Astrocyte (in vitro differentiated cells and primary cell): ENCODE measurements around the gene TEX26. TPM values are rescaled to one million over a fixed set of nuclear protein-coding genes. Genes with fewer than 3 reads are reported as not detected.

Experiments used
- DNase-seq: peaks from one replicate; pipeline ENCODE4 v3.0.0-alpha.2; 2010; ENCODE audit warnings: low read depth
- FAIRE-seq: peaks from 2 replicates; lab custom pipeline; 2011; peaks lifted over from hg19 to GRCh38; lab: Jason Lieb, UNC
- H2AFZ ChIP-seq: 2 replicates; pipeline ENCODE4 v1.6.0; 2012; ENCODE audit warnings: low read depth, low read length, inconsistent platforms
- H3K27ac ChIP-seq: 2 replicates; pipeline ENCODE4 v1.5.1; 2011; ENCODE audit warnings: low read depth, low read length, inconsistent platforms
- H3K27me3 ChIP-seq: 2 replicates; pipeline ENCODE4 v1.6.0; 2011; ENCODE audit warnings: low read length, inconsistent platforms; ENCODE audit not compliant: insufficient read depth
- H3K36me3 ChIP-seq: 2 replicates; pipeline ENCODE4 v1.5.1; 2011; ENCODE audit warnings: low read length, inconsistent platforms; ENCODE audit not compliant: insufficient read depth
- H3K4me1 ChIP-seq: 2 replicates; pipeline ENCODE4 v1.5.1; 2011; ENCODE audit warnings: low read length, inconsistent platforms; ENCODE audit not compliant: insufficient read depth
- H3K4me2 ChIP-seq: 2 replicates; pipeline ENCODE4 v1.6.0; 2012; ENCODE audit warnings: low read length, inconsistent platforms
- H3K4me3 ChIP-seq: 2 replicates; pipeline ENCODE4 v1.5.1; 2011; ENCODE audit warnings: low read depth, mild to moderate bottlenecking, low read length, inconsistent platforms; ENCODE audit not compliant: insufficient read depth
- H3K79me2 ChIP-seq: 2 replicates; pipeline ENCODE4 v1.6.0; 2012; ENCODE audit warnings: mild to moderate bottlenecking, low read length, inconsistent platforms; ENCODE audit not compliant: insufficient read depth
- H3K9ac ChIP-seq: 2 replicates; pipeline ENCODE4 v1.6.0; 2012; ENCODE audit warnings: mild to moderate bottlenecking, low read length, inconsistent platforms
- H3K9me3 ChIP-seq: 2 replicates; pipeline ENCODE4 v1.5.1; 2012; ENCODE audit warnings: low read depth, mild to moderate bottlenecking, low read length, inconsistent platforms; ENCODE audit not compliant: insufficient read depth
- H4K20me1 ChIP-seq: 2 replicates; pipeline ENCODE4 v1.6.0; 2012; ENCODE audit warnings: low read length, inconsistent platforms; ENCODE audit not compliant: insufficient read depth
- H3K27ac Mint-ChIP-seq: one replicate; pipeline ENCODE4 v1.8.0; 2021; ENCODE audit warnings: mild to moderate bottlenecking, mixed read lengths; ENCODE audit not compliant: unreplicated experiment
- H3K27me3 Mint-ChIP-seq: one replicate; pipeline ENCODE4 v1.8.0; 2021; ENCODE audit warnings: low read depth, mixed read lengths; ENCODE audit not compliant: unreplicated experiment
- H3K36me3 Mint-ChIP-seq: one replicate; pipeline ENCODE4 v1.8.0; 2021; ENCODE audit warnings: low read depth, mixed read lengths; ENCODE audit not compliant: unreplicated experiment
- H3K4me1 Mint-ChIP-seq: one replicate; pipeline ENCODE4 v1.8.0; 2021; ENCODE audit warnings: low read depth, mixed read lengths; ENCODE audit not compliant: unreplicated experiment
- H3K4me3 Mint-ChIP-seq: one replicate; pipeline ENCODE4 v1.8.0; 2021; ENCODE audit warnings: mild to moderate bottlenecking, moderate library complexity, mixed read lengths; ENCODE audit not compliant: unreplicated experiment
- H3K9me3 Mint-ChIP-seq: one replicate; pipeline ENCODE4 v1.8.0; 2021; ENCODE audit warnings: mild to moderate bottlenecking, mixed read lengths; ENCODE audit not compliant: unreplicated experiment
- EZH2 ChIP-seq: IDR thresholded peaks from 2 replicates; pipeline ENCODE4 v1.6.1; 2012; ENCODE audit warnings: mild to moderate bottlenecking, low read length, inconsistent platforms; ENCODE audit not compliant: insufficient read depth
- total RNA-seq: library from RNA; stranded (reverse); gene quantifications from 2 replicates; pipeline ENCODE4 v1.2.1, GENCODE V29; 2021
- TF ChIP-seq, protein P1 (sequence below): IDR thresholded peaks from 2 replicates; pipeline ENCODE4 v1.5.1; 2011; ENCODE audit warnings: low read depth, mild to moderate bottlenecking, inconsistent platforms, low read length, moderate library complexity; ENCODE audit not compliant: insufficient read depth

The TEX26 gene
- total RNA-seq, 1 donor from 2014 or later, result not detected

DNA sequence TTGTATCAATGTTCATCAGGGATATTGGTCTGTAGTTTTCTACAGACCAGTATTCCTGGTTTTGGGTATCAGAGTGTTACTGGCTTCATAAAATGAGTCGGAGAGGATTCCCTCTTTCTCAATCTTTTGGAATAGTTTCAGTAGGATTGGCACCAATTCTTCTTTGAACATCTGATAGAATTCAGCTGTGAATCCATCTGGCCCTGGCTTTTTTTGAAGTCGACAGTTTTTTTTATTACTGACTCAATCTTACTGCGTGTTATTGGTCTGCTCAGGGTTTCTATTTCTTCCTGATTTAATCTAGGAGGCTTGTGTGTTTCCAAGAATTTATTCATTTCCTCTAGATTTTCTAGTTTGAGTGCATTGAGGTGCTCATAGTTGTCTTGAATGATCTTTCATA, 11.4 kb downstream of the TEX26 start:
- no peaks in the 10 kb centered on the region for H3K36me3 ChIP-seq
- TF ChIP-seq EZH2, result no peak
- TF ChIP-seq, protein P1, sequence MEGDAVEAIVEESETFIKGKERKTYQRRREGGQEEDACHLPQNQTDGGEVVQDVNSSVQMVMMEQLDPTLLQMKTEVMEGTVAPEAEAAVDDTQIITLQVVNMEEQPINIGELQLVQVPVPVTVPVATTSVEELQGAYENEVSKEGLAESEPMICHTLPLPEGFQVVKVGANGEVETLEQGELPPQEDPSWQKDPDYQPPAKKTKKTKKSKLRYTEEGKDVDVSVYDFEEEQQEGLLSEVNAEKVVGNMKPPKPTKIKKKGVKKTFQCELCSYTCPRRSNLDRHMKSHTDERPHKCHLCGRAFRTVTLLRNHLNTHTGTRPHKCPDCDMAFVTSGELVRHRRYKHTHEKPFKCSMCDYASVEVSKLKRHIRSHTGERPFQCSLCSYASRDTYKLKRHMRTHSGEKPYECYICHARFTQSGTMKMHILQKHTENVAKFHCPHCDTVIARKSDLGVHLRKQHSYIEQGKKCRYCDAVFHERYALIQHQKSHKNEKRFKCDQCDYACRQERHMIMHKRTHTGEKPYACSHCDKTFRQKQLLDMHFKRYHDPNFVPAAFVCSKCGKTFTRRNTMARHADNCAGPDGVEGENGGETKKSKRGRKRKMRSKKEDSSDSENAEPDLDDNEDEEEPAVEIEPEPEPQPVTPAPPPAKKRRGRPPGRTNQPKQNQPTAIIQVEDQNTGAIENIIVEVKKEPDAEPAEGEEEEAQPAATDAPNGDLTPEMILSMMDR, result no peak
- no peak overlapping the region for H3K4me3 ChIP-seq
- H3K79me2 ChIP-seq, result no peaks in the 10 kb centered on the region
- no peak overlapping the region for H3K27ac Mint-ChIP-seq
- H3K9me3 ChIP-seq, result no peaks in the 10 kb centered on the region
- FAIRE-seq, result no peak
- H2AFZ ChIP-seq, result no peak overlapping the region
- no peak overlapping the region for H3K9ac ChIP-seq
- no peaks in the 10 kb centered on the region for H3K4me1 ChIP-seq
- H3K27ac ChIP-seq, result no peak overlapping the region
- no peaks in the 10 kb centered on the region for H3K4me1 Mint-ChIP-seq
- no peak overlapping the region for H3K4me2 ChIP-seq
- no peaks in the 10 kb centered on the region for H3K36me3 Mint-ChIP-seq
- no peak overlapping the region for H3K4me3 Mint-ChIP-seq
- H3K27me3 ChIP-seq, result no peaks in the 10 kb centered on the region
- no peaks in the 10 kb centered on the region for H4K20me1 ChIP-seq
- H3K9me3 Mint-ChIP-seq, result peaks cover 13% of the 10 kb centered on the region
- DNase-seq, result no peak
- no peaks in the 10 kb centered on the region for H3K27me3 Mint-ChIP-seq

DNA sequence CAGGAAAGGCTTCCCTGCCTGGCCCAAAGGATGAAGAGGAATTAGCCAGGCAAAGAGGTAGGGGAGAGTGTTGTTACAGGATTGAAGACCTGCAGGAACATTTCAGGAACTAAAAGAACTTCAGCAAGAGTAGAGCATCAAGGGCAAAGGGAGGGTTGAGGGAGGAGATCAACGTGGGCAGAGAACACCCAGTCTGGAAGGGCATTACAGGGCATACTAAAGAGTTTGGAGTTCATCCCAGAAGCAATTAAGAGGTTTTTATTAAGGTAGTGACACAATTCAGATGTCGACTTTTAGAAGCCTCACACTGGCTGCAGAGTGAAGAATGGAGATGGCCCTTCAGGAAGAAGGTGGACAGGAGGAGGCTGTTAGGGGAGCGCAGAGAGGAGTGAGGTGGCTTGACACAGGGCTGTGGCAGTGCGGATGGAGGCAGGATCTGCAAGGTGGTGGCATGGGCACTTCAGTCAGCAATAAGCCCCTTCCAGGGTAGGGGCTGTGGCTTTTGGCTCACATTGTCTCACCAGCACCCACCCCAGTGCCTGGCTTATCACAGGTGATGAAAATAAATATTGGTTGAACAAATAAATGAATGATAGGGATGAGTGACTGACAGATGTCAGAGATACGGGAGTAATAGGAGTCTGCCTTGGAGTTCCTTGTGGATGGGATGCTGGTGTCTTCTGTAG, 24.9 kb downstream of the TEX26 start:
- peaks cover 8% of the 10 kb centered on the region for H3K27me3 Mint-ChIP-seq
- Histone ChIP-seq H3K27ac (no peak overlapping the region), H3K36me3 (no peaks in the 10 kb centered on the region), H4K20me1 (no peaks in the 10 kb centered on the region), H2AFZ (no peak overlapping the region), H3K4me3 (no peak overlapping the region), H3K9ac (no peak overlapping the region), H3K9me3 (no peaks in the 10 kb centered on the region), H3K4me2 (no peak overlapping the region), H3K4me1 (no peaks in the 10 kb centered on the region), H3K27me3 (no peaks in the 10 kb centered on the region), H3K79me2 (no peaks in the 10 kb centered on the region)
- H3K4me3 Mint-ChIP-seq, result no peak overlapping the region
- TF ChIP-seq, protein P1, result no peak
- TF ChIP-seq EZH2, result no peak
- H3K4me1 Mint-ChIP-seq, result no peaks in the 10 kb centered on the region
- DNase-seq (no peak), FAIRE-seq (no peak)
- H3K27ac Mint-ChIP-seq, result no peak overlapping the region
- peaks cover 4% of the 10 kb centered on the region for H3K9me3 Mint-ChIP-seq
- H3K36me3 Mint-ChIP-seq, result peaks cover 2% of the 10 kb centered on the region

DNA sequence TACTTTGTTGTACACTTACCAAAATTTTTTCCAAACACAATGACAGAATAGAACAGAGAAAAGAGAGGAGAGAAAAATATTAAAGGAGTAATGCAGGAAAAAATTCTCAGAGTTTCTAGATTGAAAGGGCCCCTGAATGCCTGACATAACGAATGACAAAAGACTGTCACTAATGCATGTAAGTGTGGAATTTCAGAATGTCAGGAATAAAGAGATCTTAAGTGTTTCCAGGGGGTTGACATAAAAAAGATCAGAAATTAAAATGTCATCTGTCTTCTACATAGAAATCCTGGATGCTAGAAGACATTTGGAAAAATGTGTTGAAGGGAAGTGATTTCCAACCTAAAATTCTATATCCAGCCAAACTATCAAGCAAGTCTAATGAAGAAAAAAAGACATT, 27.2 kb downstream of the TEX26 start:
- Histone ChIP-seq H4K20me1 (no peaks in the 10 kb centered on the region), H3K9ac (no peak overlapping the region), H3K4me3 (no peak overlapping the region), H3K4me2 (no peak overlapping the region), H3K4me1 (no peaks in the 10 kb centered on the region), H3K9me3 (no peaks in the 10 kb centered on the region), H3K79me2 (no peaks in the 10 kb centered on the region), H3K27me3 (no peaks in the 10 kb centered on the region), H3K36me3 (no peaks in the 10 kb centered on the region), H2AFZ (no peak overlapping the region), H3K27ac (no peak overlapping the region)
- no peaks in the 10 kb centered on the region for H3K4me1 Mint-ChIP-seq
- FAIRE-seq (no peak), DNase-seq (no peak)
- no peak overlapping the region for H3K4me3 Mint-ChIP-seq
- H3K36me3 Mint-ChIP-seq, result peaks cover 2% of the 10 kb centered on the region
- TF ChIP-seq, protein P1, result no peak
- no peak for TF ChIP-seq EZH2
- peaks cover 4% of the 10 kb centered on the region for H3K9me3 Mint-ChIP-seq
- H3K27me3 Mint-ChIP-seq, result peaks cover 8% of the 10 kb centered on the region
- no peak overlapping the region for H3K27ac Mint-ChIP-seq
